MCF 10A (cell line): ENCODE results near the gene PUM2. TPM values are rescaled to one million over a fixed set of nuclear protein-coding genes. Genes with fewer than 3 reads are reported as not detected.

ENCODE experiments used
- BruUV-seq: library from RNA; stranded (reverse); fragments of 400-500 nt; replicated peaks from 2 replicates; lab custom pipeline; 2021; lab: Mats Ljungman, UMichigan
- CTCF ChIA-PET: fragments of 300-600 bp; sonication (Branson Sonifier 250); formaldehyde crosslinking; extraction: SDS; loops from one replicate; lab custom pipeline; 2021; ENCODE audit warnings: antibody characterized with exemption, inconsistent platforms; lab: Yijun Ruan, JAX
- POLR2A ChIA-PET: fragments of 300-600, 350-650 bp; sonication (Branson Sonifier 250); formaldehyde crosslinking; extraction: SDS; loops from one replicate; lab custom pipeline; 2020; ENCODE audit warnings: antibody characterized with exemption, inconsistent platforms; lab: Yijun Ruan, JAX
- DNase-seq: peaks from one replicate; pipeline ENCODE4 v3.0.0-alpha.2; 2018; ENCODE audit not compliant: unreplicated experiment
- H3K27ac Mint-ChIP-seq: one replicate; pipeline ENCODE4 v1.8.0; 2022; ENCODE audit warnings: mild to moderate bottlenecking, low read depth, mixed read lengths; ENCODE audit not compliant: unreplicated experiment
- H3K27me3 Mint-ChIP-seq: one replicate; pipeline ENCODE4 v1.8.0; 2022; ENCODE audit warnings: mixed read lengths; ENCODE audit not compliant: insufficient read depth, unreplicated experiment
- H3K36me3 Mint-ChIP-seq: one replicate; pipeline ENCODE4 v1.8.0; 2022; ENCODE audit warnings: mild to moderate bottlenecking, moderate library complexity, mixed read lengths; ENCODE audit not compliant: insufficient read depth, unreplicated experiment
- H3K4me1 Mint-ChIP-seq: one replicate; pipeline ENCODE4 v1.8.0; 2022; ENCODE audit warnings: mixed read lengths; ENCODE audit not compliant: insufficient read depth, unreplicated experiment
- H3K4me3 Mint-ChIP-seq: one replicate; pipeline ENCODE4 v1.8.0; 2022; ENCODE audit warnings: mild to moderate bottlenecking, moderate library complexity, mixed read lengths; ENCODE audit not compliant: unreplicated experiment
- H3K9me3 Mint-ChIP-seq: one replicate; pipeline ENCODE4 v1.8.0; 2022; ENCODE audit warnings: mixed read lengths; ENCODE audit not compliant: unreplicated experiment
- intact Hi-C: fragments of 100-400 bp; cut with micrococcal nuclease; formaldehyde crosslinking; loops from 2 replicates; pipeline ENCODE4 v1.14.1; 2022
- total RNA-seq: library from RNA; stranded (reverse); gene quantifications from 2 replicates; pipeline ENCODE4 v1.2.3, GENCODE V29; 2022
- TF ChIP-seq, protein P1 (sequence below): fragments of 200-600 bp; IDR thresholded peaks from one replicate; pipeline ENCODE4 v1.8.0; 2022; ENCODE audit warnings: antibody characterized with exemption, mild to moderate bottlenecking; ENCODE audit not compliant: unreplicated experiment

Gene PUM2
- total RNA-seq, 1 experiment from 2014 or later: 86.7 TPM

DNA sequence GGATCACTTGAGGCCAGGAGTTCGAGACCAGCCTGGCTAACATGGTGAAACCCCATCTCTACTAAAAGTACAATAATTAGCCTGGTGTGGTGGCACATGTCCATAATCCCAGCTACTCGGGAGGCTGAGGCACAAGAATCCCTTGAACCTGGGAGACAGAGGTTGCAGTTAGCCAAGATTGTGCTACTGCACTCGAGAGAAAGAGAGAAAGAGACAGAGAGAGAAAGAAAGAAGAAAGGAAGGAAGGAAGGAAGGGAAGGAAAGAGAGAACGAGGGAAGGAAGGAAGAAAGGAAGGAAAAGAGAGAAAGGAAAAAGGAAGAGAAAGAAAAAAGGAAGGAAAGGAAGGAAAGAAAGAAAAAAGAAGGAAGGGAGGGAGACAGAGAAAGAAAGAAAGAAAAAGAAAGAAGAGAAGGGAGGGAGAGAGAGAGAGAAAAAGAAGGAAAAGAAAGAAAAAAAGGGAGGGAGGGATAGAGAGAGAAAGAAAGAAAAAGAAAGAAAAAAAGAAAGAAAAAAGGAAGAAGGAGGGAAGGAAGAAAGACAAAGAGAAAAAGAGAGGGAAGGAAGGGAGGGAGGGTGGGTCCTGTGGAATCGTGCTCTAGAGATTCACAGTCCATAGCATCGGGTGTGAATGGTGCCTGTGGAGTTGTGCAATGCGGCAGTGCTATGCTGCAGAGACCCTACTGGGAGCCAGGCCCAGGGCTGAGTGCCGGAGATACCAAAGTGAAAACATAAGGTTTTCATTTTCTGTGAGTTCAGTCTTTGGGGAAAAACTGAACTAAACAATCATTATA is 121.1 kb downstream of the PUM2 start:
- Mint-ChIP-seq H3K4me1 (peaks cover 31% of the 10 kb centered on the region), H3K27ac (no peak overlapping the region), H3K27me3 (no peaks in the 10 kb centered on the region), H3K36me3 (no peaks in the 10 kb centered on the region), H3K4me3 (no peak overlapping the region), H3K9me3 (no peaks in the 10 kb centered on the region)
- TF ChIP-seq, protein P1, sequence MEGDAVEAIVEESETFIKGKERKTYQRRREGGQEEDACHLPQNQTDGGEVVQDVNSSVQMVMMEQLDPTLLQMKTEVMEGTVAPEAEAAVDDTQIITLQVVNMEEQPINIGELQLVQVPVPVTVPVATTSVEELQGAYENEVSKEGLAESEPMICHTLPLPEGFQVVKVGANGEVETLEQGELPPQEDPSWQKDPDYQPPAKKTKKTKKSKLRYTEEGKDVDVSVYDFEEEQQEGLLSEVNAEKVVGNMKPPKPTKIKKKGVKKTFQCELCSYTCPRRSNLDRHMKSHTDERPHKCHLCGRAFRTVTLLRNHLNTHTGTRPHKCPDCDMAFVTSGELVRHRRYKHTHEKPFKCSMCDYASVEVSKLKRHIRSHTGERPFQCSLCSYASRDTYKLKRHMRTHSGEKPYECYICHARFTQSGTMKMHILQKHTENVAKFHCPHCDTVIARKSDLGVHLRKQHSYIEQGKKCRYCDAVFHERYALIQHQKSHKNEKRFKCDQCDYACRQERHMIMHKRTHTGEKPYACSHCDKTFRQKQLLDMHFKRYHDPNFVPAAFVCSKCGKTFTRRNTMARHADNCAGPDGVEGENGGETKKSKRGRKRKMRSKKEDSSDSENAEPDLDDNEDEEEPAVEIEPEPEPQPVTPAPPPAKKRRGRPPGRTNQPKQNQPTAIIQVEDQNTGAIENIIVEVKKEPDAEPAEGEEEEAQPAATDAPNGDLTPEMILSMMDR: no peak
- DNase-seq: no peak
- ChIA-PET POLR2A (interaction anchor here (3.5 kb wide), 1 partner anchor 178 kb away, joined by 22 read pairs; the partner anchor contains the start of gene LAPTM4A), CTCF (interaction anchor here (1.1 to 6.9 kb wide), 3 partner anchors 50 to 123 kb away, joined by 3 to 46 read pairs (median 24); no protein-coding TSS in a partner anchor)
- BruUV-seq: no TSS peak
- intact Hi-C loops: loop anchor here (2.0 kb wide), 1 partner anchor 59 kb away; no protein-coding TSS in a partner anchor

GRCh38 chr2:20227894-20228505 is 122.6 kb downstream of the PUM2 start:
- ChIA-PET POLR2A (no interaction called here), CTCF (interaction anchor here (0.7 to 6.9 kb wide), 2 partner anchors 15 to 48 kb away, joined by 4 to 46 read pairs; no protein-coding TSS in a partner anchor)
- no peaks in the 10 kb centered on the region for H3K36me3 Mint-ChIP-seq
- intact Hi-C loops: no loop called here
- H3K4me1 Mint-ChIP-seq: peaks cover 29% of the 10 kb centered on the region
- no peak for DNase-seq
- H3K4me3 Mint-ChIP-seq: no peak overlapping the region
- H3K9me3 Mint-ChIP-seq: no peaks in the 10 kb centered on the region
- no TSS peak for BruUV-seq
- no peaks in the 10 kb centered on the region for H3K27me3 Mint-ChIP-seq
- no peak overlapping the region for H3K27ac Mint-ChIP-seq
- TF ChIP-seq, protein P1: no peak

DNA sequence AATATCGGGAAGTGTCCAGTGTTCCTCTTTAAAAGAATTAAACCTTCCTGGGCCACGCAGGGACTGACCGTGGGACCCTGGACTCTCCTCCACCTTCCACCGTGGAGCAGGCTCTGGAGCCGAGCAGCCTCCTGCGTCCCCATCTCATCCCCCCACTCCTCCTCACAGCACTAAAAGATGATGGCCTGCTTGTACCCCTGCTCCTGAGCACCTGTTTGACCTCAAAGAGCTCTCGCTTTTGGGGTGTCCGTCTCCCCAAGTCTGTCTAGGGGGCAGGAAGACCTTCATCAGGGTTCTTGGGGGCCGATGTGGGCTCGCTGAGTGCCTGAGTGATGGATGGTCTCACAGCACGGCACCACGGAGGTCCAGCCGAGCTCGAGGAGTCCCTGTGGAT is 124.5 kb downstream of the PUM2 start:
- CTCF ChIA-PET: interaction anchor here (0.5 to 8.4 kb wide), 40 partner anchors 10 to 283 kb away, joined by 3 to 140 read pairs (median 5); no protein-coding TSS in a partner anchor
- no peaks in the 10 kb centered on the region for H3K27me3 Mint-ChIP-seq
- intact Hi-C loops: no loop called here
- H3K4me3 Mint-ChIP-seq: no peak overlapping the region
- H3K4me1 Mint-ChIP-seq: peaks cover 28% of the 10 kb centered on the region
- POLR2A ChIA-PET: interaction anchor here (1.0 to 8.2 kb wide), 13 partner anchors 9 to 176 kb away, joined by 3 to 222 read pairs (median 7); no protein-coding TSS in a partner anchor
- no peaks in the 10 kb centered on the region for H3K36me3 Mint-ChIP-seq
- peak overlapping the region; percentile 59 for H3K27ac Mint-ChIP-seq
- no peaks in the 10 kb centered on the region for H3K9me3 Mint-ChIP-seq
- DNase-seq: no peak
- no TSS peak for BruUV-seq
- TF ChIP-seq, protein P1: no peak
